Gastrocnemius medialis (tissue), 4 donors: ENCODE data around the gene TTC21B. TPM values are rescaled to one million over a fixed set of nuclear protein-coding genes. Genes with fewer than 3 reads are reported as not detected.

Experiments used
- ATAC-seq, 2 donors: fragments of 150-250 bp; one replicate each; pipeline ENCODE4 v1.9.1; 2016
- DNase-seq, 2 donors: peaks; one replicate each; pipeline ENCODE4 v3.0.0-alpha.2; 2019
- H3K27ac ChIP-seq, 4 donors: fragments of 200-600 bp; sonication (generic); 1 replicate in 1 of 4; 2 replicates in 3 of 4; pipeline ENCODE4 v1.5.1; 2016 to 2018; ENCODE audit warnings: mild to moderate bottlenecking in 2 of 4, moderate library complexity in 1 of 4
- H3K27me3 ChIP-seq, 3 donors: fragments of 200-600 bp; sonication (generic) in 2 of 3; 1 replicate in 1 of 3; 2 replicates in 2 of 3; pipeline versions ENCODE4 v1.5.1 to v1.6.0; 2016 to 2019; ENCODE audit warnings: mild to moderate bottlenecking in 1 of 3, moderate library complexity in 1 of 3
- H3K36me3 ChIP-seq, 2 donors: fragments of 200-600 bp; sonication (generic) in 1 of 2; one replicate each; pipeline ENCODE4 v1.5.1; 2017 to 2018
- H3K4me1 ChIP-seq, 2 donors: fragments of 200-600 bp; sonication (generic) in 1 of 2; one replicate each; pipeline ENCODE4 v1.5.1; 2016 to 2017; ENCODE audit warnings: mild to moderate bottlenecking in 2 of 2
- H3K4me3 ChIP-seq, 4 donors: fragments of 200-600 bp; sonication (generic) in 3 of 4; 1 replicate in 1 of 4; 2 replicates in 3 of 4; pipeline ENCODE4 v1.5.1; 2016 to 2019; ENCODE audit warnings: mild to moderate bottlenecking in 2 of 4
- H3K9me3 ChIP-seq, 3 donors: fragments of 200-600 bp; sonication (generic) in 2 of 3; 1 replicate in 1 of 3; 2 replicates in 2 of 3; pipeline ENCODE4 v1.5.1; 2016 to 2019
- CTCF ChIP-seq, 5 experiments: fragments of 450-650 bp in 3 of 5; fragments of 200-600 bp in 2 of 5; sonication (generic) in 2 of 5; IDR thresholded peaks in 4 of 5; conservative IDR thresholded peaks in 1 of 5; 1 replicate in 4 of 5; 2 replicates in 1 of 5; pipeline ENCODE4 v1.5.1; 2016 to 2019; ENCODE audit warnings: antibody characterized with exemption in 5 of 5, mild to moderate bottlenecking in 3 of 5, moderate library complexity in 3 of 5
- POLR2A ChIP-seq, 2 donors: fragments of 450-650 bp; IDR thresholded peaks; one replicate each; pipeline ENCODE4 v1.6.1; 2017; ENCODE audit warnings: antibody characterized with exemption in 2 of 2, mild to moderate bottlenecking in 2 of 2, moderate library complexity in 2 of 2
- in situ Hi-C, 4 donors: fragments of 200-750 bp; cut with MboI; loops; one replicate each; pipeline versions ENCODE4 v1.15.0 to v1.8.0; 2017; ENCODE audit warnings: low sequenced_read_pairs in 4 of 4
- intact Hi-C: fragments of 100-400 bp; cut with DNase I; formaldehyde crosslinking; loops from one replicate; pipeline ENCODE4 v1.15.1; 2023; ENCODE audit warnings: low total_unique reads
- total RNA-seq, 4 donors: library from RNA; depleted of rRNA; stranded (reverse); fragments of >200 nt; gene quantifications; one replicate each; pipeline versions ENCODE4 v1.1.0 to v1.2.3, GENCODE V29; 2016

Gene TTC21B
- total RNA-seq, 4 donors from 2014 or later, result 11.2 to 17.8 (median 13.0) TPM

GRCh38 chr2:165840333-165840958 lies 113.1 kb downstream of the TTC21B start:
- ATAC-seq (no peak), DNase-seq (no peak)
- in situ Hi-C loops (no loop called here), intact Hi-C loops (no loop called here)
- no peaks in the 10 kb centered on the region for H3K4me1 ChIP-seq
- no peaks in the 10 kb centered on the region for H3K27me3 ChIP-seq
- H3K36me3 ChIP-seq, result no peaks in the 10 kb centered on the region
- TF ChIP-seq CTCF (IDR thresholded peaks at IDR 0.05 in 4 of 5, conservative IDR thresholded peaks at IDR 0.05 in 1 of 5) (no peak), POLR2A (IDR thresholded peaks at IDR 0.05) (no peak)
- no peaks in the 10 kb centered on the region for H3K9me3 ChIP-seq
- H3K27ac ChIP-seq, result no peak overlapping the region
- H3K4me3 ChIP-seq, result no peak overlapping the region

- no peak overlapping the region for H3K27ac ChIP-seq
- H3K9me3 ChIP-seq, result no peaks in the 10 kb centered on the region
- H3K4me1 ChIP-seq, result no peaks in the 10 kb centered on the region
- H3K36me3 ChIP-seq, result no peaks in the 10 kb centered on the region
- H3K4me3 ChIP-seq, result no peak overlapping the region
- ATAC-seq (no peak), DNase-seq (no peak)
- intact Hi-C loops, result no loop called here
- TF ChIP-seq CTCF (IDR thresholded peaks at IDR 0.05 in 4 of 5, conservative IDR thresholded peaks at IDR 0.05 in 1 of 5) (no peak), POLR2A (IDR thresholded peaks at IDR 0.05) (no peak)
- no peaks in the 10 kb centered on the region for H3K27me3 ChIP-seq
- in situ Hi-C loops, result no loop called here
Measured at GRCh38 chr2:165839610-165840009, 114.0 kb downstream of the TTC21B start.

- no peak overlapping the region for H3K27ac ChIP-seq
- DNase-seq (no peak), ATAC-seq (no peak)
- no peaks in the 10 kb centered on the region for H3K4me1 ChIP-seq
- no peaks in the 10 kb centered on the region for H3K9me3 ChIP-seq
- no peaks in the 10 kb centered on the region for H3K27me3 ChIP-seq
- H3K4me3 ChIP-seq, result no peak overlapping the region
- no peaks in the 10 kb centered on the region for H3K36me3 ChIP-seq
- no peak for TF ChIP-seq POLR2A (IDR thresholded peaks at IDR 0.05)
- TF ChIP-seq CTCF (IDR thresholded peaks at IDR 0.05 in 4 of 5, conservative IDR thresholded peaks at IDR 0.05 in 1 of 5), result no peak
- intact Hi-C loops, result no loop called here
- in situ Hi-C loops, result no loop called here
Measured at GRCh38 chr2:165837122-165837521, 116.5 kb downstream of the TTC21B start.

- H3K27ac ChIP-seq, result no peak overlapping the region
- DNase-seq, result no peak
- no peak for ATAC-seq
- no peak overlapping the region for H3K4me3 ChIP-seq
- no peaks in the 10 kb centered on the region for H3K27me3 ChIP-seq
- TF ChIP-seq POLR2A (IDR thresholded peaks at IDR 0.05), result no peak
- TF ChIP-seq CTCF (IDR thresholded peaks at IDR 0.05 in 4 of 5, conservative IDR thresholded peaks at IDR 0.05 in 1 of 5), result no peak
- no peaks in the 10 kb centered on the region for H3K4me1 ChIP-seq
- H3K36me3 ChIP-seq, result no peaks in the 10 kb centered on the region
- in situ Hi-C loops (no loop called here), intact Hi-C loops (no loop called here)
- H3K9me3 ChIP-seq, result no peaks in the 10 kb centered on the region
Measured at GRCh38 chr2:165835363-165835762, 118.2 kb downstream of the TTC21B start.

- in situ Hi-C loops, result no loop called here
- no peak for ATAC-seq
- Histone ChIP-seq H3K4me1 (no peaks in the 10 kb centered on the region), H3K27me3 (no peaks in the 10 kb centered on the region), H3K36me3 (no peaks in the 10 kb centered on the region), H3K9me3 (no peaks in the 10 kb centered on the region), H3K4me3 (no peak overlapping the region), H3K27ac (no peak overlapping the region)
- intact Hi-C loops, result no loop called here
- TF ChIP-seq CTCF (IDR thresholded peaks at IDR 0.05 in 4 of 5, conservative IDR thresholded peaks at IDR 0.05 in 1 of 5) (no peak), POLR2A (IDR thresholded peaks at IDR 0.05) (no peak)
- no peak for DNase-seq
Measured at GRCh38 chr2:165833156-165833555, 120.4 kb downstream of the TTC21B start.
